ENCODE data around the gene SOWAHC.

DNA sequence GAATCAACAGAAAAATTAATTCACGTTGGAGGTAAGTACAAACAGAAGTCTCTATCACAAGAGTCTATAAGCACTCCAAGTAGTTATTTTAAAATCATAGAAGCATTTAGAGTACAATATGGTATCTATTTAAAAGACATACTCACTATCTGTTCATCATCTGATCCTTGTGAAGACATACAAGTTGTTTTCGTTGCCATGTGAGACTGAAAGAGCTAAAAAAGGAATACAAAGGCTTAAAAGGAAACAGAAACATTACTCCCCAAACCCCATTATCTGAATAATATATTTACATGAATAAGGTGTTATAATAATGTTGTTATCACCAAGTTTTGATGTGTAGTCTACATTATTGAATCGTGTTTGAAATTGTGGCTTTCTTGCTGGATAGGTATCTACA is 21.3 kb upstream of the SOWAHC start:
- TF ChIP-seq, protein P1, sequence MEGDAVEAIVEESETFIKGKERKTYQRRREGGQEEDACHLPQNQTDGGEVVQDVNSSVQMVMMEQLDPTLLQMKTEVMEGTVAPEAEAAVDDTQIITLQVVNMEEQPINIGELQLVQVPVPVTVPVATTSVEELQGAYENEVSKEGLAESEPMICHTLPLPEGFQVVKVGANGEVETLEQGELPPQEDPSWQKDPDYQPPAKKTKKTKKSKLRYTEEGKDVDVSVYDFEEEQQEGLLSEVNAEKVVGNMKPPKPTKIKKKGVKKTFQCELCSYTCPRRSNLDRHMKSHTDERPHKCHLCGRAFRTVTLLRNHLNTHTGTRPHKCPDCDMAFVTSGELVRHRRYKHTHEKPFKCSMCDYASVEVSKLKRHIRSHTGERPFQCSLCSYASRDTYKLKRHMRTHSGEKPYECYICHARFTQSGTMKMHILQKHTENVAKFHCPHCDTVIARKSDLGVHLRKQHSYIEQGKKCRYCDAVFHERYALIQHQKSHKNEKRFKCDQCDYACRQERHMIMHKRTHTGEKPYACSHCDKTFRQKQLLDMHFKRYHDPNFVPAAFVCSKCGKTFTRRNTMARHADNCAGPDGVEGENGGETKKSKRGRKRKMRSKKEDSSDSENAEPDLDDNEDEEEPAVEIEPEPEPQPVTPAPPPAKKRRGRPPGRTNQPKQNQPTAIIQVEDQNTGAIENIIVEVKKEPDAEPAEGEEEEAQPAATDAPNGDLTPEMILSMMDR (tag by site-specific recombination; IDR thresholded peaks at IDR 0.05) = no peak
- TF ChIP-seq ZNF175 (tag by site-specific recombination; IDR thresholded peaks at IDR 0.05) (no peak), GLIS1 (tag by site-specific recombination; IDR thresholded peaks at IDR 0.05) (no peak), ZNF266 (tag by site-specific recombination; IDR thresholded peaks at IDR 0.05; ENCODE audit: low read depth) (no peak)
- TF ChIP-seq, protein P2, sequence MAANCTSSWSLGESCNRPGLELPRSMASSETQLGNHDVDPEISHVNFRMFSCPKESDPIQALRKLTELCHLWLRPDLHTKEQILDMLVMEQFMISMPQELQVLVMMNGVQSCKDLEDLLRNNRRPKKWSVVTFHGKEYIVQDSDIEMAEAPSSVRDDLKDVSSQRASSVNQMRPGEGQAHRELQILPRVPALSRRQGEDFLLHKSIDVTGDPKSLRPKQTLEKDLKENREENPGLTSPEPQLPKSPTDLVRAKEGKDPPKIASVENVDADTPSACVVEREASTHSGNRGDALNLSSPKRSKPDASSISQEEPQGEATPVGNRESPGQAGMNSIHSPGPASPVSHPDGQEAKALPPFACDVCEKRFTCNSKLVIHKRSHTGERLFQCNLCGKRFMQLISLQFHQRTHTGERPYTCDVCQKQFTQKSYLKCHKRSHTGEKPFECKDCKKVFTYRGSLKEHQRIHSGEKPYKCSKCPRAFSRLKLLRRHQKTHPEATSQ (tag by site-specific recombination; IDR thresholded peaks at IDR 0.05) = no peak
- TF ChIP-seq, protein P3, sequence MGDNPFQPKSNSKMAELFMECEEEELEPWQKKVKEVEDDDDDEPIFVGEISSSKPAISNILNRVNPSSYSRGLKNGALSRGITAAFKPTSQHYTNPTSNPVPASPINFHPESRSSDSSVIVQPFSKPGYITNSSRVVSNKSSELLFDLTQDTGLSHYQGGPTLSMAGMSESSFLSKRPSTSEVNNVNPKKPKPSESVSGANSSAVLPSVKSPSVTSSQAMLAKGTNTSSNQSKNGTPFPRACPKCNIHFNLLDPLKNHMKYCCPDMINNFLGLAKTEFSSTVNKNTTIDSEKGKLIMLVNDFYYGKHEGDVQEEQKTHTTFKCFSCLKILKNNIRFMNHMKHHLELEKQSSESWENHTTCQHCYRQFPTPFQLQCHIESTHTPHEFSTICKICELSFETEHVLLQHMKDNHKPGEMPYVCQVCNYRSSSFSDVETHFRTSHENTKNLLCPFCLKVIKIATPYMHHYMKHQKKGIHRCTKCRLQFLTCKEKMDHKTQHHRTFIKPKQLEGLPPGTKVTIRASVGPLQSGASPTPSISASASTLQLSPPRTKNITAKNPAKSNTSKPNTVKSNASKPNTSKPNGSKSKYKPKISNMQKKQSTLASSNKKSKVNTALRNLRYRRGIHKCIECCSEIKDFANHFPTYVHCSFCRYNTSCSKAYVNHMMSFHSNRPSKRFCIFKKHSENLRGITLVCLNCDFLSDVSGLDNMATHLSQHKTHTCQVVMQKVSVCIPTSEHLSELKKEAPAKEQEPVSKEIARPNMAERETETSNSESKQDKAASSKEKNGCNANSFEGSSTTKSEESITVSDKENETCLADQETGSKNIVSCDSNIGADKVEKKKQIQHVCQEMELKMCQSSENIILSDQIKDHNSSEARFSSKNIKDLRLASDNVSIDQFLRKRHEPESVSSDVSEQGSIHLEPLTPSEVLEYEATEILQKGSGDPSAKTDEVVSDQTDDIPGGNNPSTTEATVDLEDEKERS (tag by site-specific recombination; IDR thresholded peaks at IDR 0.05) = no peak

All from HEK293 (cell line).